ENCODE data around the gene PKN2.

PKN2 gene

GRCh38 chr1:88736633-88737248 is 52.7 kb downstream of the PKN2 start:
- DNase-seq = peak; percentile 1

- DNase-seq = no peak
Observed at GRCh38 chr1:88737338-88737927, 53.4 kb downstream of the PKN2 start.

- no peak for DNase-seq
Observed at GRCh38 chr1:88740784-88741183, 56.7 kb downstream of the PKN2 start.

- no peak for DNase-seq
Observed at GRCh38 chr1:88741413-88741812, 57.3 kb downstream of the PKN2 start.

- no peak for DNase-seq
Observed at GRCh38 chr1:88742531-88742930, 58.5 kb downstream of the PKN2 start.

GRCh38 chr1:88744142-88744541 is 60.1 kb downstream of the PKN2 start:
- no peak for DNase-seq

- DNase-seq = no peak
Observed at GRCh38 chr1:88746916-88747315, 62.8 kb downstream of the PKN2 start.

- no peak for DNase-seq
Observed at GRCh38 chr1:88751714-88752113, 67.6 kb downstream of the PKN2 start.

- no peak for DNase-seq
Observed at GRCh38 chr1:88753506-88753905, 69.4 kb downstream of the PKN2 start.

GRCh38 chr1:88763649-88764406 is 79.8 kb downstream of the PKN2 start:
- DNase-seq = no peak

GRCh38 chr1:88768187-88768586 is 84.1 kb downstream of the PKN2 start:
- no peak for DNase-seq

GRCh38 chr1:88768816-88769215 is 84.7 kb downstream of the PKN2 start:
- no peak for DNase-seq

GRCh38 chr1:88773540-88774150 is 89.6 kb downstream of the PKN2 start:
- no peak for DNase-seq

GRCh38 chr1:88774151-88774556 is 90.1 kb downstream of the PKN2 start:
- DNase-seq = no peak

GRCh38 chr1:88777604-88778149 is 93.6 kb downstream of the PKN2 start:
- no peak for DNase-seq

- no peak for DNase-seq
Observed at GRCh38 chr1:88779880-88780279, 95.8 kb downstream of the PKN2 start.

GRCh38 chr1:88780485-88780884 is 96.4 kb downstream of the PKN2 start:
- DNase-seq = no peak

- no peak for DNase-seq
Observed at GRCh38 chr1:88783145-88783544, 99.1 kb downstream of the PKN2 start.

- no peak for DNase-seq
Observed at GRCh38 chr1:88784551-88784950, 100.5 kb downstream of the PKN2 start.

- no peak for DNase-seq
Observed at GRCh38 chr1:88787023-88787903, 103.2 kb downstream of the PKN2 start.

GRCh38 chr1:88791192-88791591 is 107.1 kb downstream of the PKN2 start:
- DNase-seq = no peak

- DNase-seq = no peak
Observed at GRCh38 chr1:88799491-88799890, 115.4 kb downstream of the PKN2 start.

Measured in COR-L47 (cell line).